Activated naive CD8-positive, alpha-beta T cell treated with anti-CD3 and anti-CD28 coated beads, Interleukin-2, amount 50 U/mL, for 16 hours (primary cell): ENCODE measurements around the gene PTPRS.

Experiments used
- DNase-seq: peaks from one replicate; pipeline ENCODE4 v3.0.0-alpha.2; 2020; ENCODE audit warnings: low read depth, low spot score

PTPRS gene

GRCh38 chr19:5309438-5310204 lies 31.0 kb downstream of the PTPRS start:
- DNase-seq, result no peak

GRCh38 chr19:5308451-5309437 lies 31.9 kb downstream of the PTPRS start:
- DNase-seq, result no peak

DNA sequence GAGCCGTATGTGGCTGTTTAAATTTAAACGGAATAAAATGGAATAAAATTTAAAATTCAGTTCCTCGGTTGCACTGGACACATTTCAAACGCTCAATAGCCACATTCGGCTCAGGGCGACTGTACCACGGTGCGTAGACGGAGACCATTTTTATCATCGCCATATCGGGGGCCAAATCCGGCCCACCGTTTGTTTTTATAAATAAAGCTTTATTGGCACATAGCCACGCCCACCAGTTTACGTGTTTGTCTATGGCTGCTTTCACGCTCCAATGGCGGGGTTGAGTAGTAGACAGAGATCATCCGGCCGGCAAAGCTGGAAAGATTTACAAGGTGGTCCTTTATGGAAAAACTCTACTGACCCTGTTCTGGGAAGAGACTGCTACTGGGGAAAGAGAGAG lies 33.0 kb downstream of the PTPRS start:
- no peak for DNase-seq

GRCh38 chr19:5305163-5305562 lies 35.4 kb downstream of the PTPRS start:
- no peak for DNase-seq

DNA sequence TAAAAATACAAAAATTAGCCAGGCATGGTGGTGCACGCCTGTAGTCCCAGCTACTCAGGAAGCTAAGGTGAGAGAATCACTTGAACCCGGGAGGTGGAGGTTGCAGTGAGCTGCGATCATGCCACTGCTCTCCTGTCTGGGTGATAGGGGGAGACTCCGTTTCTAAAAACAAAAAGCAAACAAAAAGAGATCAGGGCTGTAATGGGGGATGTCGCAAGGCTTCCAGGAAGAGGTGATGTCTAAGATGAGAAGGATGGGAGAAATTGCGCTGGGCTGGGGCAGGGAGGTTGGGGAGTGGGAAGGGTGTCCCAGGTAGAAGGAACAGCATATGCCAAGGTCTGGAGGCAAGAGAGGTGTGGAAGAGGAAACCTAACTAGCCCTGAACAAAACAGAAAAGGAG lies 36.1 kb downstream of the PTPRS start:
- no peak for DNase-seq

DNA sequence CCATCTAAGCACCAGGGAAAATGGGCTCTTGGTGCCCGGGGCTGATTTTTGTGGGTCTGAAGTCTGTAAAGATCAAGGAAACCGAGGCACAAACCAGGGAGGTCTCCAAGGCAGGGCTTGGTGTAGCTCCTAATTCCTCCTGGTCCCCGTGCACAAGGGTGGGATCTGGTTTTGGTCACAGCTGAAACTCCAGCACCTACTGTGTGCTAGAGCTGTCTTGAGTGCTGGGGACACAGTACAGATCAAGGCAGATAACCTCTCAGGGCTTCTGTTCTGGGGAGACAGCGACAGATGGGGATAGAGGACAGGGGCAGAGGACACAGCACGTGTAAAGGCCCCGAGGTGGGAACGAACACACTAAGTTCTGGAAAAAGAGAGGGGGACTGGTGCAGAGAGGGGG lies 37.4 kb downstream of the PTPRS start:
- DNase-seq, result no peak

GRCh38 chr19:5302396-5302795 lies 38.2 kb downstream of the PTPRS start:
- DNase-seq, result no peak

DNA sequence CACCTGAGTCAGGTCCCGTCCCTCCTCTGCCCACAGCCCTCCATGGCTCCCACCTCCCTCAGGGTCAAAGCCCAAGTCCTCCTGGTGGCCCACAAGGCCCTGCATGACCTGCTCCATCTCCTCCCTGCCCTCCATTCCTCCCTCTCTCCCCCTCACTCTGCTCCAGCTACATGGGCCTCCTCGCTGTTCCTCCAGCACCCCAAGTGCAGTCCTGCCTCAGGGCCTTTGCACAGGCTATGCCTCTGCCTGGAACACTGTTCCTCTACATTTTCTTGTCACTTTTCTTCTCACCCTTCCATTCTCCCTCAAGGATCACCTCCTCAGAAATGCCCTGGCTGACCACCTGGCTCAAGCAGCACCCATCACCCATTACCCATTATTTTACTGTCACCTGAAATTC lies 41.5 kb downstream of the PTPRS start:
- DNase-seq, result no peak

GRCh38 chr19:5298471-5298901 lies 42.1 kb downstream of the PTPRS start:
- DNase-seq, result no peak

DNA sequence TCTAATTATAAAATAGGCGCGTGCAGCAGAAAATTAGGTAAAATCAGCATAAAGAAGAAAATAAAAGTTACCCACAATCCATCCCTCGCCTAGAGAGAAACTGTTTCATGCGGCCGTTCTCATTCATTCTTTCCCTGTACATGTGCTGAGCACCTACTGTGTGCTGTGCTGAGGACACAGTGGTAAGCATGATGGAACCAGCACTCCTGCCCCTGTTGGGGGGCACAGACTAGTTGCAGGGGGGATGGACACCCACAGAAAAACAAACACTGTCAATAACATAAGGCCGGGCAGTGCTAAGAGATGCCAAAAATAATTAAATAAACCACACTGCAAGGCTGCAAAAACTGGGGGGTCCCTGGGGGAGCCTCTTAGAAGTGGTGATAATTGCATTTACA lies 43.3 kb downstream of the PTPRS start:
- no peak for DNase-seq

GRCh38 chr19:5296457-5297271 lies 43.9 kb downstream of the PTPRS start:
- DNase-seq, result no peak

GRCh38 chr19:5296021-5296420 lies 44.6 kb downstream of the PTPRS start:
- no peak for DNase-seq

GRCh38 chr19:5294403-5295160 lies 46.0 kb downstream of the PTPRS start:
- DNase-seq, result no peak

GRCh38 chr19:5293612-5294378 lies 46.8 kb downstream of the PTPRS start:
- DNase-seq, result no peak

DNA sequence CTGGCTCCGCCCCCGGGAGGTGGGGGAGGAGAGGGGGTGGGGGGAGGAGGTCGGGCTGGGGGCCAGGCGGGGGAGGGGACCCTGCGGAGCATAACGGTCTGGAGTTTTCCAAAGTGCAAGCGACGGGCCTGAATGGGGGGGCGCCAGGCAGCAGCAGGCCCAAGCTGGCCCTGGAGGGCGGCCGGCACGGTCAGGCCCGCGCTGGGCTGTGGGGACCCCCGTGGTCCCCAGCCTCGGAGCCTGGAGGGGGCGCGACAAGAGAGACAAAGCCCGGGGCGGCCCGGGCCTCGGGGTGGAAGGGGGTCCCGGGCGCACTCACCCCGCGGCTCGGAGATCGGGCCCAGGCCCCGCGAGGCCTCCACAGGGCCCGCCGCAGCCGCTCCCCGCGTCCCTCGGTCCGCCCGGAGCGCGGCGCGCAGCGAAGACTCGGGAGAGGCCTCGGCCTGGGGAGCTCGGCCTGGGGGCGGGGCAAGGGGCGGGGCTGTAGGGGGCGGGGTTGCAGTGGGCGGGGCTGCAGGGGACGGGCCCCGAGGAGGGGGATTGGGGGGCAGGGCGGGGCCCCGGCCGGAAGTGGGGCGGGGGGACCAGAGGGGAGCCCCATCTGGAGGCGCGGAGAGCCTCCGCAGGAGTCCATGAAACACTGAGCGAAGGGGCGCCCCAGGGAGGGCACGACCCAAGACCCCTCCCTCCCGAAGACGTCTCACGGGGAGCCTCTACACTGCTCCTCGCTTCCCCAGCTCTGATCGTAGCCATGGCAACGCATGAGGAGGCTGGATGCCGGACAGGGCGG lies 47.6 kb downstream of the PTPRS start:
- peak; percentile 20 for DNase-seq

- DNase-seq, result no peak
These were observed 48.2 kb downstream of the PTPRS start for GRCh38 chr19:5292453-5292821.

DNA sequence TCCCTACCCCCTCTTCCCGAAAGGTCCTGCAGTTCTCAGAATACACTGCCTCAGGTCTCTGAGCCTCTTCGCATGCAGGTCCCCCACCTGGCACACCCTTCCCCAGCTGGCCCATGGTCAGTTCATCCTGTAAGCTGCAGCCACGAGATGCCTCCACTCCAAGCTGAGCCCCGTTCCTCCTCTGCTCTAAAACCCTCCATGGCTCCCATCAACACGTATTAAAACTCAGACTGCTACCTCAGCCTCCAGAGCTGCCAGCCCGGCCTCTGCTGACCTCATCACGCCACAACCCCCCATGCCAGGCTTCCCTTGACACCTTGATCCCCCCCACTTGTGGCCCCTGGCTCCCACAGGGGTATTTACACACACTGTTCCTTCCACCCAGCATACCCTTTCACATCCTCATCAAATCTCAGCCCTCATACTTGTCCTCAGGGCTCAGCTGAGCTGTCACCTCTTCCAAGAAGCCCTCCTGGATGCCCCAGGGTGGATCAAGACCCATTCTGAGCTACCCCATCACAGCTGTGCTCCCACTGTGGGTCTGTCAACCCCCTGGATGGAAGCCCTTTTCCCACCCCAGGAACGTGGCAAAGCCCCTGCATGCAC lies 48.9 kb downstream of the PTPRS start:
- DNase-seq, result no peak
